ENCODE data around the gene POLR2J3. TPM values are rescaled to one million over a fixed set of nuclear protein-coding genes. Genes with fewer than 3 reads are reported as not detected.
"Not testable (repeated sequence)": the region's sequence is repeated elsewhere in the genome, so short reads cannot be mapped to it uniquely, and the experiment has no call there.

POLR2J3 gene
- total and polyA plus RNA-seq, 3 donors from 2014 or later = 31.3 to 66.4 (median 45.5) TPM

- intact Hi-C loops (cut with DNase I; ENCODE audit: low total_unique reads); H3K4me3 ChIP-seq; H3K9me3 ChIP-seq; H3K27me3 ChIP-seq; H3K36me3 ChIP-seq (ENCODE audit: low read depth, missing control alignments); H3K4me1 ChIP-seq; H3K27ac ChIP-seq: not testable (repeated sequence)
- peak; percentile 12 for DNase-seq
- WGBS, 2 donors = 91 to 98% methylated on average over 5 of the region's 6 CpGs
These were observed 31.8 kb downstream of the POLR2J3 start for GRCh38 chr7:102540604-102541003.

GRCh38 chr7:102535062-102535615 is 37.2 kb downstream of the POLR2J3 start:
- H3K27me3 ChIP-seq; H3K36me3 ChIP-seq (ENCODE audit: low read depth, missing control alignments); H3K27ac ChIP-seq; H3K4me1 ChIP-seq; intact Hi-C loops (cut with DNase I; ENCODE audit: low total_unique reads); H3K9me3 ChIP-seq; DNase-seq; H3K4me3 ChIP-seq: not testable (repeated sequence)
- WGBS, 2 donors = 68 to 83% methylated on average over 3 of the region's 8 CpGs

- intact Hi-C loops (cut with DNase I; ENCODE audit: low total_unique reads); DNase-seq; H3K36me3 ChIP-seq (ENCODE audit: low read depth, missing control alignments); H3K27me3 ChIP-seq; H3K4me1 ChIP-seq; H3K4me3 ChIP-seq; H3K9me3 ChIP-seq; H3K27ac ChIP-seq: not testable (repeated sequence)
- 91 to 100% methylated on average over 1 to 2 of the region's 2 CpGs for WGBS, 2 donors
These were observed 40.3 kb downstream of the POLR2J3 start for GRCh38 chr7:102532127-102532526.

GRCh38 chr7:102531583-102531982 is 40.8 kb downstream of the POLR2J3 start:
- no CpG with 5 or more reads among the region's 7 CpGs for WGBS, 2 donors
- H3K27me3 ChIP-seq; H3K27ac ChIP-seq; H3K9me3 ChIP-seq; H3K36me3 ChIP-seq (ENCODE audit: low read depth, missing control alignments); H3K4me1 ChIP-seq; intact Hi-C loops (cut with DNase I; ENCODE audit: low total_unique reads); H3K4me3 ChIP-seq; DNase-seq: not testable (repeated sequence)

- H3K36me3 ChIP-seq (ENCODE audit: low read depth, missing control alignments); H3K4me3 ChIP-seq; H3K27ac ChIP-seq; H3K4me1 ChIP-seq; H3K27me3 ChIP-seq; H3K9me3 ChIP-seq; DNase-seq; intact Hi-C loops (cut with DNase I; ENCODE audit: low total_unique reads): not testable (repeated sequence)
- WGBS, 2 donors = 80 to 93% methylated on average over 1 to 3 of the region's 13 CpGs
These were observed 44.3 kb downstream of the POLR2J3 start for GRCh38 chr7:102527822-102528793.

GRCh38 chr7:102527182-102527581 is 45.2 kb downstream of the POLR2J3 start:
- H3K4me3 ChIP-seq; H3K4me1 ChIP-seq; H3K36me3 ChIP-seq (ENCODE audit: low read depth, missing control alignments); intact Hi-C loops (cut with DNase I; ENCODE audit: low total_unique reads); H3K9me3 ChIP-seq; H3K27ac ChIP-seq; DNase-seq; H3K27me3 ChIP-seq: not testable (repeated sequence)
- WGBS, 2 donors = 40 to 57% methylated on average over 1 of the region's 8 CpGs

- 100% methylated on average over 1 of the region's 2 CpGs; no CpG with 5 or more reads in 1 of the 2 donors for WGBS, 2 donors
- H3K4me3 ChIP-seq; intact Hi-C loops (cut with DNase I; ENCODE audit: low total_unique reads); DNase-seq; H3K9me3 ChIP-seq; H3K36me3 ChIP-seq (ENCODE audit: low read depth, missing control alignments); H3K4me1 ChIP-seq; H3K27ac ChIP-seq; H3K27me3 ChIP-seq: not testable (repeated sequence)
These were observed 47.6 kb downstream of the POLR2J3 start for GRCh38 chr7:102524803-102525202.

- WGBS, 2 donors = 91% methylated on average over 4 of the region's 5 CpGs; no CpG with 5 or more reads in 1 of the 2 donors
- H3K27me3 ChIP-seq; H3K4me1 ChIP-seq; H3K4me3 ChIP-seq; H3K36me3 ChIP-seq (ENCODE audit: low read depth, missing control alignments); H3K9me3 ChIP-seq; intact Hi-C loops (cut with DNase I; ENCODE audit: low total_unique reads); DNase-seq; H3K27ac ChIP-seq: not testable (repeated sequence)
These were observed 51.6 kb downstream of the POLR2J3 start for GRCh38 chr7:102520797-102521196.

- H3K36me3 ChIP-seq (ENCODE audit: low read depth, missing control alignments); H3K27me3 ChIP-seq; H3K4me1 ChIP-seq; H3K27ac ChIP-seq; H3K4me3 ChIP-seq; DNase-seq; H3K9me3 ChIP-seq; intact Hi-C loops (cut with DNase I; ENCODE audit: low total_unique reads): not testable (repeated sequence)
- no CpG with 5 or more reads among the region's 61 CpGs for WGBS, 2 donors
These were observed 54.7 kb downstream of the POLR2J3 start, which contains the start of gene RASA4B for GRCh38 chr7:102517550-102518147. RASA4B (minus strand) TSS chr7:102517777; CDS start chr7:102517710, 67 bp downstream.
